Esophagus muscularis mucosa (tissue), 4 donors: ENCODE results near the gene SETD4.

ENCODE experiments used
- EP300 ChIP-seq: sonication (generic); formaldehyde crosslinking; IDR thresholded peaks from one replicate; pipeline ENCODE4 v1.6.1; 2017; ENCODE audit warnings: antibody characterized with exemption
- POLR2AphosphoS5 ChIP-seq, 2 donors: sonication (generic); formaldehyde crosslinking; IDR thresholded peaks; one replicate each; pipeline ENCODE4 v1.6.1; 2017; ENCODE audit warnings: antibody characterized with exemption in 2 of 2
- TF ChIP-seq, protein P1 (sequence below), 3 experiments: fragments of 200-600 bp in 2 of 3; fragments of 450-650 bp in 1 of 3; sonication (generic) in 2 of 3; IDR thresholded peaks; one replicate each; pipeline ENCODE4 v1.5.1; 2017 to 2019; ENCODE audit warnings: antibody characterized with exemption in 3 of 3, mild to moderate bottlenecking in 2 of 3, moderate library complexity in 1 of 3

DNA sequence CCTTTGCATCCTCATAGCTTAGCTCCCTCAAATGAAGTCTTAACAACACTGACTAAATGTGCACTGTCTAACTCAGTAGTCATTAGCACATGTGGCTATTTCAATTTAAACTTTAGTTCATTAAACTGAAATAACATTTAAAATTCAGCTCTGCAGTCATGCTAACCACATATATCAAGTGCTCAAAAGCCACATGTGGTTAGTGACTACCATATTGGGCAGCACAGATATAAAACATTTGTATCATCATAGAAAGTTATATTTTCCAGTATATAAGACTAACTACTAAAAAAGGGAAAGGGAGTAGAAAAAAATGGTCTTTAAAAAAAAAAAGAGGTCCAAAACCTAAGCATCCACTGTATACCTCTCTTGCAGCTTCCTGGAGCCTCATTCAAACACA lies 64.1 kb downstream of the SETD4 start:
- TF ChIP-seq POLR2AphosphoS5 (IDR thresholded peaks at IDR 0.05) (no peak), EP300 (no peak)
- TF ChIP-seq, protein P1, sequence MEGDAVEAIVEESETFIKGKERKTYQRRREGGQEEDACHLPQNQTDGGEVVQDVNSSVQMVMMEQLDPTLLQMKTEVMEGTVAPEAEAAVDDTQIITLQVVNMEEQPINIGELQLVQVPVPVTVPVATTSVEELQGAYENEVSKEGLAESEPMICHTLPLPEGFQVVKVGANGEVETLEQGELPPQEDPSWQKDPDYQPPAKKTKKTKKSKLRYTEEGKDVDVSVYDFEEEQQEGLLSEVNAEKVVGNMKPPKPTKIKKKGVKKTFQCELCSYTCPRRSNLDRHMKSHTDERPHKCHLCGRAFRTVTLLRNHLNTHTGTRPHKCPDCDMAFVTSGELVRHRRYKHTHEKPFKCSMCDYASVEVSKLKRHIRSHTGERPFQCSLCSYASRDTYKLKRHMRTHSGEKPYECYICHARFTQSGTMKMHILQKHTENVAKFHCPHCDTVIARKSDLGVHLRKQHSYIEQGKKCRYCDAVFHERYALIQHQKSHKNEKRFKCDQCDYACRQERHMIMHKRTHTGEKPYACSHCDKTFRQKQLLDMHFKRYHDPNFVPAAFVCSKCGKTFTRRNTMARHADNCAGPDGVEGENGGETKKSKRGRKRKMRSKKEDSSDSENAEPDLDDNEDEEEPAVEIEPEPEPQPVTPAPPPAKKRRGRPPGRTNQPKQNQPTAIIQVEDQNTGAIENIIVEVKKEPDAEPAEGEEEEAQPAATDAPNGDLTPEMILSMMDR (IDR thresholded peaks at IDR 0.05) = no peak
